ENCODE data around the gene GJC2.
"Not testable (repeated sequence)": the region's sequence is repeated elsewhere in the genome, so short reads cannot be mapped to it uniquely, and the experiment has no call there.

GJC2 gene

GRCh38 chr1:228174482-228175315 is 25.0 kb downstream of the GJC2 start:
- no peak for DNase-seq

GRCh38 chr1:228175316-228176023 is 25.7 kb downstream of the GJC2 start:
- no peak for DNase-seq

GRCh38 chr1:228176024-228176395 is 26.3 kb downstream of the GJC2 start:
- DNase-seq, result no peak

GRCh38 chr1:228176461-228177182 is 26.9 kb downstream of the GJC2 start:
- no peak for DNase-seq

- no peak for DNase-seq
Observed at GRCh38 chr1:228177183-228177475, 27.4 kb downstream of the GJC2 start.

GRCh38 chr1:228177721-228178710 is 28.3 kb downstream of the GJC2 start:
- no peak for DNase-seq

- no peak for DNase-seq
Observed at GRCh38 chr1:228178737-228179684, 29.3 kb downstream of the GJC2 start.

- DNase-seq, result no peak
Observed at GRCh38 chr1:228180271-228180958, 30.7 kb downstream of the GJC2 start.

GRCh38 chr1:228180959-228181644 is 31.4 kb downstream of the GJC2 start:
- DNase-seq, result no peak

GRCh38 chr1:228181645-228182034 is 31.9 kb downstream of the GJC2 start:
- no peak for DNase-seq

- no peak for DNase-seq
Observed at GRCh38 chr1:228182296-228183030, 32.7 kb downstream of the GJC2 start.

- DNase-seq, result no peak
Observed at GRCh38 chr1:228184152-228184551, 34.4 kb downstream of the GJC2 start.

- DNase-seq, result no peak
Observed at GRCh38 chr1:228185641-228185965, 35.9 kb downstream of the GJC2 start.

- DNase-seq, result not testable (repeated sequence)
Observed at GRCh38 chr1:228188249-228188648, 38.5 kb downstream of the GJC2 start.

GRCh38 chr1:228190182-228190581 is 40.5 kb downstream of the GJC2 start:
- no peak for DNase-seq

- DNase-seq, result no peak
Observed at GRCh38 chr1:228190778-228191177, 41.0 kb downstream of the GJC2 start.

GRCh38 chr1:228194436-228194835 is 44.7 kb downstream of the GJC2 start:
- no peak for DNase-seq

GRCh38 chr1:228194921-228195812 is 45.4 kb downstream of the GJC2 start:
- no peak for DNase-seq
